M059J (cell line): ENCODE data around the gene SLC35G4. TPM values are rescaled to one million over a fixed set of nuclear protein-coding genes. Genes with fewer than 3 reads are reported as not detected.
"Not testable (repeated sequence)": the region's sequence is repeated elsewhere in the genome, so short reads cannot be mapped to it uniquely, and the experiment has no call there.

ENCODE experiments used
- DNase-seq: peaks from one replicate; pipeline ENCODE4 v3.0.0-alpha.2; 2012; ENCODE audit warnings: low read depth
- total RNA-seq: library from RNA; depleted of rRNA; stranded (reverse); fragments of >200 nt; shearing (Covaris generic); gene quantifications from 2 replicates; pipeline ENCODE4 v1.2.3, GENCODE V29; 2014; rRNA removed

Gene SLC35G4
- total RNA-seq, 1 experiment from 2014 or later: not detected

GRCh38 chr18:11613611-11614010 is 4.2 kb downstream of the SLC35G4 start:
- not testable (repeated sequence) for DNase-seq

- DNase-seq: not testable (repeated sequence)
Observed at GRCh38 chr18:11614042-11614441, 4.6 kb downstream of the SLC35G4 start.

- not testable (repeated sequence) for DNase-seq
Observed at GRCh38 chr18:11614981-11615380, 5.6 kb downstream of the SLC35G4 start.

DNA sequence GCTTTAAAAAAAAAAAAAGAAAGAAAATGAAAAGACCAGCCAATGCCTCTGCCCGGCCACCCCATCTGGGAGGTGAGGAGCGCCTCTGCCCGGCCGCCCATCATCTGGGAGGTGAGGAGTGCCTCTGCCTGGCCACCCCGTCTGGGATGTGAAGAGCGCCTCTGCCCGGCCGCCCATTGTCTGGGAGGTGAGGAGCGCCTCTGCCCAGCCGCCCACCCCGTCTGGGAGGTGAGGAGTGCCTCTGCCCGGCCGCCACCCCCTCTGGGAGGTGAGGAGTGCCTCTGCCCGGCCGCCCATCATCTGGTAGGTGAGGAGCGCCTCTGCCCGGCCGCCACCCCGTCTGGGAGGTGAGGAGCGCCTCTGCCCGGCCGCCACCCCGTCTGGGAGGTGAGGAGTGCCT is 37.9 kb downstream of the SLC35G4 start:
- DNase-seq: not testable (repeated sequence)

DNA sequence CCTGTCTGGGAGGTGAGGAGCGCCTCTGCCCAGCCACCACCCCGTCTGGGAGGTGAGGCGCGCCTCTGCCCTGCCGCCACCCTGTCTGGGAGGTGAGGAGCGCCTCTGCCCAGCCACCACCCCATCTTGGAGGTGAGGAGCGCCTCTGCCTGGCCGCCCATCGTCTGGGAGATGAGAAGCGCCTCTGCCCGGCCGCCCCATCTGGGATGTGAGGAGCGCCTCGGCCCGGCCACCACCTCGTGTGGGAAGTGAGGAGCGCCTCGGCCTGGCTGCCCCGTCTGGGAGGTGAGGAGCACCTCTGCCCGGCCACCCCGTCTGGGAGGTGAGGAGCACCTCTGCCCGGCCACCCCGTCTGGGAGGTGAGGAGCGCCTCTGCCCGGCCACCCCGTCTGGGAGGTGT is 38.4 kb downstream of the SLC35G4 start:
- not testable (repeated sequence) for DNase-seq

DNA sequence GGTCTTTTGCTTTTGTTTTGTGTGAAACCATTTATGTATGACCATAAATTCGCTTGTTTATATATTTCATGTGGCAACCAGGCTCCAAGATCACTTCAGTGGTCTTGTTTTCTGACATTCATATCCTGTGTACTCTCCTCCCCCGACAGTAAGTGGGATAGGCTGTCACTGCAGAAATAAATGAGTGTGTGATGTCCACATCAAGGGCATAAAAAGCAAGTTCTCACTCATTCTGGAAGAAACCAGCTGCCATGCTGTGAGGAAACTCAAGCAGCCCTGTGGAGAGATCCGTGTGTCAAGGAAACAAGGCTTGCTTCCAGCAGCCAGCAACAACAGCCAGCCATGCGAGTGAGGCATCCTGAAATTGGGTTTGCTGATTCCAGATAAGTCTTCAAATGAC is 40.4 kb downstream of the SLC35G4 start:
- no peak for DNase-seq

DNA sequence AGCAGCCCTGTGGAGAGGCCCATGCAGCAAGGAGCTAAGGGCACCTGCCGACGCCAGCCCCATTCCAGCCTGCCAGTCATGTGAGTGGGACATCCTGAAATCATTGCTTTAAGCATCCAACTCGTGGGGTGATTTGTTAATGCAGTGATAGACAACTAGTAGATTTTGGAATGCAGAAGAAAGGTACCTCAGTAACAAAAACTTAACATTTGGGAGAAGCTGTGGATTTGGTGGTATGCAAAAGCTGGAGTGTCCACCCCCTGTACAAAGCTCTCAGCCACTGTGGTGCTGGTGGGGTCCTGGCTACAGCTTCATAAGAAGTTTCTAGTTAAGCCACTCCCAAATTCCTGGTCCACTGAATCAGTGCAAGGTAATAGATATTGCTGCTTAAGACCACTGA is 42.5 kb downstream of the SLC35G4 start:
- DNase-seq: no peak

DNA sequence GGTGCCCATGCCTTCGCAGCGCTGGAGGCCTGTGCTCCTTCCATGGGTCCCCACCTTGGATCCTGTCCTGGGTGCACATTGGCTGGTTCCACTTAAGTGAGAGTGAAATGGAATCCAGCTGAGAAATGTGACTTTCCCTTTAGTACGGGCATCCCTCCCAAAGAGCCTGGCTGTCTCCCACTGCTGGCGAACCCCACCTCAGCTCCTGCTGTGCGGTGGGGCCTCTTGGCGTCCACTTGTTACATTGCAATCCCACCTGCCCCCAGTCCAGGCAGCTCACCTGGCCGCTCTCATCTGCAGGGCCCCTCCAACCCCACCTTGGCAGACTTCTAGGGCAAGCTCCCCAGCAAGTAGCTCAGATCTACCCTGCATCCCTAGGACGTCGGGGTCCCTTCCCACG is 44.1 kb downstream of the SLC35G4 start:
- no peak for DNase-seq

- DNase-seq: peak; percentile 20
Observed at GRCh38 chr18:11654736-11655605, 45.6 kb downstream of the SLC35G4 start.

- no peak for DNase-seq
Observed at GRCh38 chr18:11655606-11655932, 46.2 kb downstream of the SLC35G4 start.

DNA sequence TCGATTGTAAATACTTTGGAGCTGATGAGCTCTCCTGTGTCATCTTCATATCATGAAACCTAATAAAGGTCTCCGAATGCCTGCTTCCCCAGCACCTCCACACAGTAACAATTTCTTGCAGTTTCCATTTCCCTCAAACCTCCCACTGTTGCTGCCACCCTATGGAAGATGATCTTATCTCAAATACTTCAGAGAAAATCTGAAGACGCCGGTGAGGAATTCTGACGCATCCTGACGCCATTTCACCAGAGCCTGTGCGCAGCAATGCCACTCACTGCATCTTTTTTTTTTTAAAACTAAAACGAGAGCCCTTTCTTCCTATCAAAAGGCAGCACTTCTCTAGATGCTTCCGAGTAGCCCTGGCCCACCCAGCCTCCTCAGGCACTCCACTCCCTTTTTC is 47.8 kb downstream of the SLC35G4 start:
- DNase-seq: peak; percentile 27

GRCh38 chr18:11657554-11657953 is 48.2 kb downstream of the SLC35G4 start:
- no peak for DNase-seq

GRCh38 chr18:11658019-11658418 is 48.6 kb downstream of the SLC35G4 start:
- DNase-seq: no peak

- peak; percentile 9 for DNase-seq
Observed at GRCh38 chr18:11658989-11659388, 49.6 kb downstream of the SLC35G4 start.

Other genes with a start within 250 kb of the SLC35G4 start
- gene GNAL, start 79.7 kb downstream of the SLC35G4 start, total RNA-seq: 0.02 and 0.15 TPM in 2 replicates
- gene CHMP1B, start 241.8 kb downstream of the SLC35G4 start, total RNA-seq: 33.0 and 50.2 TPM in 2 replicates